Measurements from ENCODE around the gene GZF1.
"Not testable (repeated sequence)": the region's sequence is repeated elsewhere in the genome, so short reads cannot be mapped to it uniquely, and the experiment has no call there.

Gene GZF1

DNA sequence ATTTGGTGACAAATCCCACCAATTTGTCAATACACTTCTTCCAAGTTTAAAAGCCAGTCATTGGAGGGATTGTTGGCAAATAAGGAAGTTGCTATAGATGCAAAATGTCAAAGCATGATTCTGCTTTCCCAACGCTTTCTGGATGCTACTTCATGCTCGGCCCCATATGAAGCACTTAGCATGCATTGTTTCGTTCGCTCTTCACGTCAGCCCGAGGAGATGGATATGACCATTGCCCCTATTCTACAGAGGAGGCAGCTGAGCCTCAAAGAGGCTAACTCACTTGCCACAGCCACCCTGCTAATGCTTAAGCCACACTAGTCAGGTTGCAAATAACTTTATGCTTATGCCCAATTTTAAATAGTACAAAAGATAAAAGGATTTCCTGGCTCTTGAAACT lies 14.2 kb upstream of the GZF1 start:
- no peak for DNase-seq

DNA sequence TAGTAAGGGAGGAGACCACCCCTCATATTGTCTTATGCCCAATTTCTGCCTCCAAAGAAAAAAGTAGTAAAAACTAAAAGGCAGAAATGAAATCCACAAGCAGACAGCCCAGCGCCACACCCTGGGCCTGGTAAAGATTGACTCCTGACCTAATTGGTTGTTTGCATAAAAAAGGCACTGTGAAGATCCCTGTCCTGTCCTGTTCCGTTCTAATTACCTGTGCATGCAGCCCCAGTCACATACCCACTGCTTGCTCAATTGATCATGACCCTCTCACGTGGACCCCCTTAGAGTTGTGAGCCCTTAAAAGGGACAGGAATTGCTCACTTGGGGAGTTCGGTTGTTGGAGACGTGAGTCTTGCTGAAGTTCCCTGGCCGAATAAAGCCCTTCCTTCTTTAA lies 13.5 kb upstream of the GZF1 start:
- DNase-seq, result not testable (repeated sequence)

DNA sequence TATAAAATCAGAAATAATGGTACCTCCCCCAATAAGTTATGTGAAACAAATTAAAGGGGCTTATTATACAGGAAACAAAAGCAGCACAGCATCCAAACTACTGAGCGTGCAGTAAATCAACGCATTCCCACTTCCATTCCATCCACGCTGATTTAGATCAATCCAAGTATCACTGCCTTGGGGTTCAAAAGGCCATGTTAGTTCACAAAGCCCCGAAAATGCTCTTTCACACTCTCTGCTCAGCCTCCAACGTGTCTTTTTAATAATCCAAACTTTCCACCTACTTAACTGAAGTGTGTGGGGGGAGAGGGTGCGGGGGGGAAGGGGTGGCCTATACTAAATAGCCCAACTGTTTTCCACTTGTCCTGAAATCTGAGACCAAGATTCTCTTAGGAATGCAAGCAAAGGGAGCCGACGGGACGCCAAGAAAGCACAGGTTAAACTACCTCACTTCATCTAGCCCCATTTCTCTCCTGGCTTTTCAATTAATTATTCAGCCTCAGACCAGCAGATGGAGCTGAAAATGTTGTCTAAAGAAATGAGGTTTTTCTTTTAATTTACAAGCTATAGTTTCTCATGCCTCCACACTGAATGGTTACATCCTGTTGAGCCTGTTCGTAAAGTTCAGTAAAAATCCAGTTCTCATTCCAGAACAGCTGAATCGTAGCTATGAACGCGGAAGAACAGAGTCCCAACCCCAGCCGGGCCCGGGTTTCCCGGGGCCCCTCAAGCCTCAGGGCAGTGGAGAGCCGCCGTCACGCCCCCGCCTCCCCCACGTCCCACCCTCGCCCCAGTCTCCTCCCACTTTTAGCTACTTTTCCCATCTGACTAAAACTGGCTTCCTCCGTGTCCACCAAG lies 12.4 kb upstream of the GZF1 start:
- peak; percentile 75 for DNase-seq

DNA sequence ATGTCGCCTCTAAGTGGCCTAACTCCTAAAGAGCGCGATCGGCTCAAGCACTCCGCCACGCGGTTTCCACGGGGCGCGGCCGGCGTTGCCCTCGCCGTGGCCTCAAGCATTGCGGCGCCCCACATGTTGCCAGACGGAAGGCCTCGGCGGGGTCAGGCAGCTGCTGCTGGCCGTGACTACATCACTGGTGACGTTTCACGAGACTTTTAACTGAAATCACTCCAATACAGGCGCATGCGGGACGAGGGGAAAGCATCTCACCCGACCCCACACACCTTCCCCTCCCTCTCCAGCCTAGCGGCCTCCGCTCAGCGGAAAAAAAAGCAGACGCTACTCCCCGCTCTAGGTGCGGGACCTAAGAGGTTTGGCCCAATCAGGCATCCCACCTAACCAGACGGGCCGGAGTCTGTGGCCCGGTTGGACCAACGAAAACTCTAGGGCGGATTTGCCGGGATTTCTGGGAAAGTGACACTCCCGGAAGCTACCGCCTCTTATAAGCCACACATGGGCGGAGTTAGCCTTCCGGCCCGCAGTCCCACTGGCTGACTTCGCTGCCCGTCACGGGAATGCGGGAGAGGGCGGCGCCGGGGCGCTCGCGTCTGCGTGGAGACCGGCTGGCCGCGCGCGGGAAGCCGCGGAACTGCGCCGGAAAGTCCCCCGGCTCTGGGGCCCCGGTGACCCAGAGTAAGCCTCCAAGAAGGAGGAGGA lies 11.6 kb upstream of the GZF1 start, which contains the start of gene NXT1:
TSS of gene NXT1 (plus strand) at position 596 of the 708 bp plus-strand sequence. CDS start 3,251 bp downstream, outside the sequence.
- DNase-seq, result peak; percentile 99

DNA sequence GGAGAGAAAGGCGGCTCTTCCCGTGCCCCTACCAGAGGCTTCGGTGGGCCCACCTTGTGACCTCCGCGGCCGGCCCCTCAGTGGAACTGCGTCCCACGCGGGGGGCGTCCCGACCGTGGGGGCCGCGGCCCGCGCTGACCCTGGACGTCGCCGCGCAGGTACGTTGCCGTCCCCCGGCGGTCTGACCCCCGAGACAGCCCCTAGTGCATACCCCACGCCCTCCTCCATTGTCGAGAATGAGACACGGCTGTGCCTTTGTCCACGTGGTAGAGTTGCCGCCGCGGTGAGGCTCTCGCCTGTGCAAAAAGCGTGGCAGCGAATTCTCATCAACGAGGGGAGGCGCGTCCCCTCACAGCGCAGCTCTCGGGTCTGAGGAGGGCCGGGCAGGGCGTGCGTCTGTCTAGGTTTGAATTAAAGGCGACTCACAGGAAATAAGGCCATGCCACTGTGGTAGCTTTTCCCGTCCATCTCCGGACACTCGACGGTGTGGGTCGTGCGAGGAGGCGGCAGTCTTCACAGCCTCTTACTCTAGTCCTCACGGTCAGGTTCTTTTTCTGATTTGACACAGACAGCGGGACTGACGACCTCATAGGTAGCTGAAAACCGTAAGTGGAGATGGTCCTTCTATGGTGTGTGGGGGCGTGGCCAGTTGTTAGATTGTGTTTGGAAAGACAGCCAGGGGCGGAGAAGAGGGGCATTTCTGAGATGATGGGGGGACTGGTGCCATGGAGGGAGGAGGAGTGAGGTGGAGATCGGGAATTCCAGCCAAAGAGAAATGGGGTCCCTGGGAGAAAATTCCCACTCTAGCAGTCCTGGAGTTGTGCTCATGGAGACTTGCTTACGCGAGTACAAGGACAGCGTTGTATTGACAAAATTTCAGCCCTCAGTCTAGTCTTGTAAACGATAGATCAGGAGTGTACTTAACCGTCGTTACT lies 10.8 kb upstream of the GZF1 start:
- peak; percentile 35 for DNase-seq

DNA sequence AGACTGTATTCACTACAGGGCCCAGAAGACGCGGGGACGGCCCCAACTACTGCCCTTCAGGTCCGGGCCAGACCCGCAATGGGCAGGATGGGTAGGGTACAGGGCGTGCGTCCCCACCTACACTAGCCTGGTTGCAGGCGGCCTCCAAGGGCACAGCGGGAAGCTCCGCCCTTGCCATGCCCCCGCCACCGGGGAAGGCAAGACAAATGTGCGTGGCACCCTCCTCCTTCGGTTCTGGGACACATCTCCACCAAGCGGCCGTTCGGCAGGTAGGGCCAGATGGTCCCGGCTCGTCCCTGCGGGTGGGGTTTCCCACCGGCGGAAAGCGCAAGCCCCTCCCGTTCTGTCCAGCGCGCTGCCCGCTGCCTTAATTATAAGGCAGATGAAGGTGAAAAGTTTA lies 5.8 kb upstream of the GZF1 start:
- no peak for DNase-seq

DNA sequence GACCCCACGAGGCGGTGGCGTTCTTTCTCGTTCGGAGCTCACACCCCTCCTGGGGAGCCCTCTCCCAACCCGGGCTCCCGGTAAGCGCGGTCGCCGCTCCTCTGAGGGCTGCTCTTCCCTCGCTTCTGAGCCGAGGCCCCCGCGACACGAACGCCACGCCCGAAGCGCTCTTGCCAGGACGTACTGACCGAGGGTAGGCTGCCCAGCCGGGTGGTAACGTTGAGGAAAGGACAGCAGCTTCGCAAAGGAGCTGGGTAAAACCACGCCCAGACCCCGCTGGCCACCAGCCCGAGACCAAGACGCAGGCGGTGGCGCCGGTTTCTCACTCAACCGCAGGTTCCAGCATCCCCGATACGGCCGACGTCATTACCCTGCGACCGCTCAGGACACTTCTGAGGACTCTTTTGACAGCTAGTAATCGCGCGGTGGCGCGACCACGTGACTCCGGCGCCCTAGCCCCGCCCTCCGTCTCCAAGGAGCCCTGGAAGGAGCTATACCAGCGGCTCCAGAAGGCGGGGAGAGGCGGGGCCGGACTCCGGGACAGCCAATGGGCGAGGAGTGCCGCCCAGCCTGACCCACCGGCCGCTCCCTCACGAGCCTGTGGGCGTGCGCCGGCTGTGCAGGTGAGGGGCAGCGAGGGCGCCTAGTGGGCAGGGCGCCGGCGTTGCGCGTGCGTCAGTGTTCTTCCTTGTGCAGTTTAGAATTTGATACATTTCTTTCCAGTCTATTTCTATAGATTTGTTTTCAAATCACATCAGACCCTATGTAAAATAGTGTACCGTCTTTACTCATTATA lies 4.0 kb upstream of the GZF1 start:
- peak; percentile 99 for DNase-seq

DNA sequence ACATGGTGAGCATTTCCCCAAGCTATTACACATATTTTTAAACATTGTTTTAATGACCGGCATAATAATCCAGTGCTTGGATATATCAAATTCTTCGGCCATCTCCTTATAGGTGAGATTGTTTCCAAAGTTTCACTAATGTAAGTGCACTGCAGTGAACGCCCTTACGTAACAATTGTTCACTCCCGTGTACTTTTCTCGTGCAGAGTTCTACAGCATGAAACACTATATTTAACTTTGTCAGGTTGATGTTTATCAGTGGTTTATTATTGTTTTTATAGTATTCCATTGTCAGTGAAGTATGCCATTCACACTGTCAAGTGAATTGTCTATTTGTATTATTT lies 3.4 kb upstream of the GZF1 start:
- no peak for DNase-seq

DNA sequence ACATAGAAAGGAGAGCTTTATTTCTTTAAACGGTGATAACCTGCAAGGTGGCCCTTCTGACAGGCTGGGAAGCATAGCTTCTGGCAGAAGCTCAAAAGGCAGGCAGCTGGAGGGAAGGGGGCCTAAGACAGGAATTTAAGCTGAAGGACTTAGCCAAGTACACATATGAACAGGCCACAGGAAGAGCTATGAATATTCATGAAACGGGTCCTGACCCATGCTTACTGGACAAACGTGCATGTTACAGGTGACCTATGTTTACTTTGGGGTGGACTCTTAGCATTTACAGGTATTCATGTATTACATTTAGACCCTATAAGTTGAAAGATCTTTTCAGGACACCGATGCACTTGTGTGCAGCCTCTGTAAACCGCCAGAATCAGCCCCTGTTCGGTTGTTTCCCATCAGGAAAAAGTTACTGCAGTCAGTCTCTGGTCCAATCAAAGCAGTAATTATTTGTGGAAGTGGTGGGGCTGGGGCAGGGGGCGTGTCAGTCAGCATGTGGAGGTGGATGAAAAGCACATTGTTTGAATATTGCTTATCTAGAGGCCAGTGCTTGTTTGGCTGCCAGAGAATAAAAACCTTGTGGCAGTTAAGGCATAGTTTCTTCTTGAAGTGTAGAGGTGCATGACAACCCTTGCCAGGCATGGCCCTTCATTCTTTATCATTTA lies 2.9 kb upstream of the GZF1 start:
- no peak for DNase-seq

DNA sequence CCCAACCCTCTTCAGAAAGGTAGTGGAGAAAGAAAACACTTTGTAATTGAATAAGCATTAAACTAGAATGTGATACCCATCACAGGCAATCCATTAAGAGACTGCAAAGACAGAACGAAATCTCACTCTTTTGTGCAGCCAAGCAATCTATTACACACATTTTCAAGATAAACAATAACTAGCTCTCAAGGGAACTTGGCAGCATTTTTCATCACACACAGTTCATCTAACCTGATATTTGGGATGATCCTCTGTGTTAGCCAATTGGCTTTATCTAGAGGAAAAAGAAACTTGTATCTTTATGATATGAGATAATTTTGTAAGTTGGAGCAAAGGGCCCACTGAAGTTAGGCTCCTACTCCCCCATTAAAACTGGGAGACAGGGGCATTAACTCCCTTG lies 1.5 kb upstream of the GZF1 start:
- DNase-seq, result no peak

DNA sequence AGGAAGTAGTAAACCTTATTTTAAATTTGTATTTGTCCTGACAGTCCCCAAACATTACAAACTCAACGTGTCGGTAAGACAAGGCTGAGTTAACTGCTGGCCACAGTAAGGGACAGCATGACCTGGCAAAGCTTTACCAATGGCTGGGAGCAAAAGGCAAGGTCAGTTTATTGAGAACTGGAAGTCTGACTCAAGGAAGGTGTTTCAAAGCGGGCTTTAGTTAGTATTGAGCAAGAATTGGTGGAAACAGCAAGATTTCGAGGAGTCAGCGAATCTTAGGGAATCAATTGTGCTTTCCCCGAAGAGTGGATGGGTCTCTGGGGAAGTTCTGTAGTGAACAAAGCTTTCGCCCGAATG lies 885 bp upstream of the GZF1 start:
- no peak for DNase-seq

DNA sequence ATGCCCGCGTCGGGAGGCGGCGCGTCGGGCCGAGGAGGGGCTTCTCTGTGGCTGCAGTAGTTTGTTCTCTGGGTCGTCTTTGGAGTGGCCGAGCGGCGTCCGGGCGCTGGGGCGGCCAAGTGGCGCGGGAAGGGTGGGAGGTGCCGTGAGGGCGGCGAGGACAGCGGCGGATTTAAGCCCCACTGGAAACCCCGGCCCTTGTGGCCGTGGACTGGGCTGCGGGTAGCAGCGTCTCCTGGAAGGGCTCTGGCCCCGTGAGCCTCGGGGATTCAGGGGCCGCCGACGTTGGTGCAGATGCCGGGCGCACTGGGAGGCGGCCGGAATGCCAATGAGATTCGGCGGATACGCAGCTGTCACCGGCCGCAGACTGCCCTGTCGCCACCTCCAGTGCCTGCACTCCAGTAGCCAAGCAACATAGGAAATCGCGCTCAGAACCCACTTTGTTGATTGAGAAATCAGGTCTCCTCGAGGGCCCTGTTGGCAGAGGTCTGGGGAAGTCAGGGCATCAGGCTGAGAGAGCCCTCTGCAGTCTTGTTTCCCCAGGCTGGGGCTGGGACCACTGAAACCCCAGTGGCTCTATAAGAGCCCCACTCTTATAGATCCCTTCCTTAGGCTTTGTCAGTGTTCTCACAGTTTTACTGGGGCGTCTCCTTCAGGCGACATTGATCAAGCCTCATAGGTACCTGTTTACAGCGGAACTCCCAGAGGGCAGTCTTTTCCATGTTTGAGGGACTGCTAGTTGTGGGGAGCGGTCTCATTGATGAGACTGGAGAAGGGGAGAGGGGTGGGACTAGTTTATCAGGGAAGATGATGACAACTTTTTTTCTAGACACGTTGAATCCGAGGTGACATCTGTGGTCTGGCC lies 642 bp downstream of the GZF1 start:
- DNase-seq, result no peak

DNA sequence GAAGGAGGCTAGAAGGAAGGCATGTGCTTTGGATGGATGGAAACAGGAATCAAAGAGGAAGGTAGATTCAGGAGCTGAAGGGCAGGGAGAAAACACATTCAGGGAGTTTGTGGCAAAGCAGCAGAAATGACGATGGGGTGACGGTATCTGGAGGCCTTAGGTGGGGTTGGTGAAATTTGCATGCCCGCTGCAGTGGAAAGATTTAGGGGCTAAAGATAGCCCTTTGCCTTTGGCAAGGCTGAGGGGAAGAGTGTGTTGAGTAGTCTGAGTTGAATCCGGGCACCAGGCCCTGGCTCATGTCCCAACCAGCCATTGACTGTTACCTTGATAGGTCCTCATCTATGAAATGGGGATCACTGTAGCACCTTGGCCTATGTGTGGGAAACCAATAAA lies 1.3 kb downstream of the GZF1 start:
- no peak for DNase-seq

DNA sequence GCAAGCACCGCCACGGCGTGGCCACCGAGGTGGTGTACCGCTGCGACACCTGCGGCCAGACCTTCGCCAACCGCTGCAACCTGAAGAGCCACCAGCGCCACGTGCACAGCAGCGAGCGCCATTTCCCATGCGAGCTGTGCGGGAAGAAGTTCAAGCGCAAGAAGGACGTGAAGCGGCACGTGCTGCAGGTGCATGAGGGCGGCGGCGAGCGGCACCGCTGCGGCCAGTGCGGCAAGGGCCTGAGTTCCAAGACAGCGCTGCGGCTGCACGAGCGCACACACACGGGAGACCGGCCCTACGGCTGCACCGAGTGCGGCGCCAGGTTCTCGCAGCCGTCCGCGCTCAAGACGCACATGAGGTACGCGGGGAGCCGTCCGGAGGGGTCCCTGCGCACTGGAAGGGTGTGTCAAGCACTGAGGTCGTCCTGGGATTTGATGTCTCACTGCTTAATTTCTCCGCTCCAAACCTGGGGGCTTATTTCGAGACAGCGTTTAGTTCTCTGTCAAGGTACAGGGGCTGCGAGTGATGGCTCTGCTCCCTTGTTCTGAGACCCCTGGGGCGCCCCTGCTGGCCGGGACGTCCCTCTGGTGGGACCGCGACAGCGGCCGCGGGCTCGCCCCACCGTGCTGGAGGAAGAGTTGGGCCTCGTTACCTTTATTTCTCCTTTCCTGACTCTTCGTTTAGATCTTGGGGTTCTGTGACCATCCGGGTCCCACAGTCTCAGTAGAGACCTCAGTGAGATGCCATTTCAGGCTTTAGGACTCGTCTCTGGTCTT lies 3.6 kb downstream of the GZF1 start:
- DNase-seq, result no peak

DNA sequence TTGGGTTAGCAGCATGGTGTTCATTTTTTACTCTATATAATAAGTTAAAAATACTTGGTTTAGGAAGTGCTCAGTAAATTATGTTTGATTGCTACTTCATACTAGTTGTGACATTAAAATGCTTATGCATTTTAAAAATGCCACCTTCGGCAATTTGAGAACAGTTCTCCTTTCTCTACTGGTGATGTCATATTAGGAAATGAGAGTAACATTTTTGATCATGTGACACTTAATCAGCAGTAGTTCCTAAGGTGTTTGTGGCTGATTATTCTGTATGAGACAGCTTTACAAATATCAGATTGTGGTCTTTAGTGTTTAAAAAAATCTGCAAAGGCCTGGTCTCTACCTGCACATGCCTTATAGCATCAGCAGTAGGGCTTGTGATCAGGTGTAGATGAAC lies 4.4 kb downstream of the GZF1 start:
- DNase-seq, result no peak

DNA sequence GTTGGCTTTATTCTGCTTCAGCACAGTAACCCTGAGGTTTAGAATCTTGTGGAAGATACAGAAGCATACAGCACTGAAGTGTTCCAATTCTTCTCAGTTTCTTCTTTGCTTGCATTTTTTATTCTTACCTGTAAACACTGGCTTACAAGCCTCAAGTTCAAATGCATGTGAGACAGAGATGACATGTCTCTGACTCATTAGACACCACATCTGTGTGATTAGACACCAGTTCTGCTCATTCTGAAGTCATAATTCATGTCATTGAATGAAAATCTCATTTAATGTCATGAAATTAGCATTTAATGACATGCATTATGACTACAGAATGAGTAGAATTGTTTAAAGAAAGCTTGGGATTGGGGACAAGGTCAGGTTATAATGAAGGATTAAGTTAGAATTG lies 5.8 kb downstream of the GZF1 start:
- DNase-seq, result no peak

DNA sequence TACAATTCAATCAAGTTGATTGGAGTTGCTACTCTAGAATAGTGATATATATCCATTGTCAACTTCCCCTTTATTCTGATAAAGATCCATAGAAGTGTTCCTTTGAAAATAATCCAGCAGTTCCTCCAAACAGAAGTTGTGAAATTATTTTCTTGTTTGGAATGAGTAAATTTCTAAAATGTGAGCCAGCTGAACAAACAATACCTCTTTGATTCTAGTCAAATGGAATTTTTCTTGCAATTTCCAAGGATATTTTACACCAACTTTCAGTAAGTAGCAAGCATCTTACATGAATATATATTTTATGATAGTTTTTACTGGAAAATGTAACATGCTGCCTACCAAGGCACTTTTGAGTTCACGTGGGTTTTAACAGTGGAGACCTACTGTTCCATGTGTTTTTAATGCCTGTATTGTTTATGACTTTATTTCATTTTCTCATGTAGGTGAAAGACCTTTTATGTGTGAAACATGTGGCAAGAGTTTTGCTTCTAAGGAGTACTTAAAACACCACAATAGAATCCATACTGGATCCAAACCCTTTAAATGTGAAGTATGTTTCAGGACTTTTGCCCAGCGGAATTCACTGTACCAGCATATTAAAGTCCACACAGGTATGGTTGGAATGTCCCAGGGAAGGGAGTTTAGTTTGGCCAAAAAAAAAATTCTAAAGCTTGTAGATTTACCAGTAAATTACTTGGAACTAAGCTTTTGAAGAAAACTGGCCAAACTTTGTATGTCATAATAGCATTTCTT lies 6.5 kb downstream of the GZF1 start:
- DNase-seq, result no peak

DNA sequence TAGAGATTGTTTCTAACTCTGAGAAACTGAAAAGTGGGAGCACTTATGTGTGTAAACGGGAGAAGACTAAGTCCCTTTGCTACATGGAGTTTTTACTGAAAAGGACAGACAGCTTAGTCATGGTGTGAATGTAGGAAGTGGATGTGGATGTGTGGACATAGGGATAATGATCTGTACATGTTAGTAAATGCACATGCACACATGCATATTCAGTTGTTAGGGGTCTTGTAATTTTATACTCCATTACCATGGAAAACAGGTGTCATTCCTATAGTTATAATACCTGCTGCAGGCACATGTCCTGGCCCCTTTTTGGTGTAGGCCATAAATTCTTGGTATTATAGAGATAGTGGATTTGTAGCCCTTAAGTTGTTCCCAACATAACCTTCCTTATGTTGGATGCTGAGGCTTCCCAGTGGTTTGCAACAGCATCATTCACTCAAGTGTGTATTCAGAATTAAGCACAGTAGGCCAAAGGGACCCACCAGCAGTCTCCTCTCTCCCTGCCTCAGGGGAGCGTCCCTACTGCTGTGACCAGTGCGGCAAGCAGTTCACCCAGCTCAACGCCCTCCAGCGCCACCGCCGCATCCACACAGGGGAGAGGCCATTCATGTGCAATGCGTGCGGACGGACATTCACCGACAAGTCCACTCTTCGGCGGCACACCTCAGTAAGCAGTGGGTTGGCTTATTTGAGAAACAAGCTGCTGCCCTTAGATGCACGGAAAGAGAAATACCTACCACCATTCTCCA lies 7.3 kb downstream of the GZF1 start:
- DNase-seq, result no peak

DNA sequence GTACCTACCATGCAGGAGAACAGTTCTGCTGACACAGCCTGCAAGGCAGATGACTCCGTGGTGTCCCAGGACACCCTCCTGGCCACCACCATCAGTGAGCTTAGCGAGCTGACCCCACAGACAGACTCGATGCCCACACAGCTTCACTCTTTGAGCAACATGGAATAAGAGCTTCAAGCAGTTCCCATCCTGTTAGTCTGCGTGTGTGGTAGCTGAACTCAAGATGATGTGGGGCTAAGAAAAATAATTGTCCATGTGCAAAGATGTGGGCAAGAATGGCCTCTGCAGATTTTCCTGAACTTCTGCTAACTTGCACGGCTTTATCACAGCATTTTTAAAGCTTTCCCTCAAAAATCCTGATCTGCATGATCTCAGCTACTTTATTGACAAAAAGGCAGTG lies 8.3 kb downstream of the GZF1 start:
- DNase-seq, result no peak
